B cell (primary cell): ENCODE results near the gene KAZN. TPM values are rescaled to one million over a fixed set of nuclear protein-coding genes. Genes with fewer than 3 reads are reported as not detected.

Experiments used
- ATAC-seq: fragments of 200-7000 bp; cut with Tn5 transposase; one replicate; pipeline ENCODE4 v1.10.0; 2021; ENCODE audit warnings: low read depth, mild to moderate bottlenecking, moderate number of reproducible peaks, moderate library complexity
- CTCF ChIA-PET: fragments of 350-600 bp; sonication (Branson Sonifier 250); formaldehyde crosslinking; loops from one replicate; lab custom pipeline; 2021; ENCODE audit warnings: antibody characterized with exemption, inconsistent platforms; lab: Charles Lee
- POLR2A ChIA-PET: fragments of 350-600 bp; sonication (Branson Sonifier 250); formaldehyde crosslinking; loops from one replicate; lab custom pipeline; 2021; ENCODE audit warnings: antibody characterized with exemption; lab: Charles Lee
- DNase-seq: peaks from one replicate; pipeline ENCODE4 v3.0.0; 2013
- H2AFZ ChIP-seq: 2 replicates; pipeline ENCODE4 v1.6.1; 2012; ENCODE audit warnings: mild to moderate bottlenecking, low read depth, low read length; ENCODE audit not compliant: insufficient read depth, poor library complexity, severe bottlenecking
- H3K27ac ChIP-seq, 2 donors: 1 replicate in 1 of 2; 2 replicates in 1 of 2; pipeline ENCODE4 v1.5.1; 2012 to 2013; ENCODE audit warnings: low read length in 2 of 2, mild to moderate bottlenecking in 2 of 2, moderate library complexity in 1 of 2
- H3K27me3 ChIP-seq, 4 experiments: fragments of 200-600 bp in 1 of 4; sonication (generic) in 1 of 4; replicated peaks in 1 of 4; 1 replicate in 2 of 4; 2 replicates in 2 of 4; pipeline versions ENCODE4 v1.6.1 to v1.7.0; 2013 to 2016; ENCODE audit warnings: low read length in 3 of 4, mild to moderate bottlenecking in 2 of 4, mixed read lengths in 1 of 4, moderate library complexity in 1 of 4; ENCODE audit not compliant: insufficient read depth in 4 of 4, control insufficient read depth in 3 of 4; ENCODE audit errors: control extremely low read depth in 1 of 4
- H3K36me3 ChIP-seq, 2 experiments: replicated peaks in 1 of 2; 1 replicate in 1 of 2; 2 replicates in 1 of 2; pipeline versions ENCODE4 v1.6.1 to v1.7.1; 2013; ENCODE audit warnings: low read length in 1 of 2; ENCODE audit not compliant: insufficient read depth in 2 of 2, control insufficient read depth in 1 of 2; ENCODE audit errors: control extremely low read depth in 1 of 2, extremely low read depth in 1 of 2
- H3K4me1 ChIP-seq, 2 donors: fragments of 200-600 bp in 1 of 2; sonication (generic) in 1 of 2; 1 replicate in 1 of 2; 2 replicates in 1 of 2; pipeline versions ENCODE4 v1.5.1 to v1.6.1; 2013 to 2017; ENCODE audit warnings: low read length in 2 of 2; ENCODE audit not compliant: control insufficient read depth in 2 of 2, insufficient read depth in 2 of 2
- H3K4me2 ChIP-seq: replicated peaks from 2 replicates; pipeline ENCODE3; 2012; ENCODE audit warnings: mild to moderate bottlenecking, low read depth, low read length; ENCODE audit not compliant: poor library complexity, severe bottlenecking
- H3K4me3 ChIP-seq, 5 experiments: fragments of 200-600 bp in 1 of 5; sonication (generic) in 1 of 5; 1 replicate in 3 of 5; 2 replicates in 2 of 5; pipeline versions ENCODE4 v1.5.1 to v1.7.0; 2011 to 2016; ENCODE audit warnings: low read length in 4 of 5, mild to moderate bottlenecking in 4 of 5, low read depth in 2 of 5, control low read depth in 1 of 5, moderate library complexity in 1 of 5; ENCODE audit not compliant: insufficient read depth in 1 of 5; ENCODE audit errors: control extremely low read depth in 1 of 5, extremely low read depth in 1 of 5
- H3K79me2 ChIP-seq: fragments of 200-600 bp; sonication (generic); one replicate; pipeline ENCODE4 v1.6.0; 2016; ENCODE audit warnings: low read length; ENCODE audit not compliant: control insufficient read depth, insufficient read depth
- H3K9ac ChIP-seq: fragments of 200-600 bp; sonication (generic); 2 replicates; pipeline ENCODE4 v1.6.1; 2017; ENCODE audit warnings: mild to moderate bottlenecking, low read length, moderate library complexity
- H3K9me3 ChIP-seq, 3 donors: one replicate each; pipeline versions ENCODE4 v1.6.1 to v1.7.1; 2013; ENCODE audit warnings: low read length in 2 of 3; ENCODE audit not compliant: control insufficient read depth in 2 of 3, insufficient read depth in 1 of 3; ENCODE audit errors: control extremely low read depth in 1 of 3
- H4K20me1 ChIP-seq: 2 replicates; pipeline ENCODE4 v1.6.0; 2012; ENCODE audit warnings: mild to moderate bottlenecking, low read length; ENCODE audit not compliant: insufficient read depth, control insufficient read depth, poor library complexity, severe bottlenecking
- H3K27ac Mint-ChIP-seq: one replicate; pipeline ENCODE4 v1.8.0; 2021; ENCODE audit warnings: mixed read lengths
- H3K27me3 Mint-ChIP-seq: one replicate; pipeline ENCODE4 v1.8.0; 2021; ENCODE audit warnings: mixed read lengths
- H3K4me1 Mint-ChIP-seq: one replicate; pipeline ENCODE4 v1.8.0; 2021; ENCODE audit warnings: mixed read lengths
- H3K4me3 Mint-ChIP-seq: one replicate; pipeline ENCODE4 v1.8.0; 2021; ENCODE audit warnings: mixed read lengths
- H3K9me3 Mint-ChIP-seq: one replicate; pipeline ENCODE4 v1.8.0; 2022; ENCODE audit warnings: mixed read lengths; ENCODE audit not compliant: insufficient read depth
- EZH2 ChIP-seq: IDR thresholded peaks from 2 replicates; pipeline ENCODE4 v1.6.1; 2012; ENCODE audit warnings: borderline replicate concordance, low read depth, mild to moderate bottlenecking, moderate library complexity, low read length; ENCODE audit not compliant: insufficient read depth, poor library complexity, severe bottlenecking
- WGBS: methylation state at CpG from one replicate; pipeline ENCODE4 v1.1.5; 2013; ENCODE audit warnings: missing lambda C conversion rate; ENCODE audit not compliant: insufficient coverage; 5-methylcytosine and 5-hydroxymethylcytosine counted together
- intact Hi-C: fragments of 100-400 bp; cut with micrococcal nuclease; formaldehyde crosslinking; loops from one replicate; pipeline ENCODE4 v1.10.0; 2022
- polyA plus RNA-seq: library from polyadenylated mRNA; depleted of rRNA; stranded (reverse); fragments of >200 nt; gene quantifications from 2 replicates; pipeline ENCODE4 v1.2.3, GENCODE V29; 2012
- total RNA-seq, 2 donors: library from RNA; stranded (reverse); fragments of 120-200 nt in 1 of 2; gene quantifications; 1 replicate in 1 of 2; 2 replicates in 1 of 2; pipeline versions ENCODE4 v1.2.3 to v1.2.4, GENCODE V29; 2013 to 2022
- TF ChIP-seq, protein P1 (sequence below): fragments of 200-600 bp; IDR thresholded peaks from one replicate; pipeline ENCODE4 v1.8.0; 2022; ENCODE audit warnings: antibody characterized with exemption, mild to moderate bottlenecking

The KAZN gene
- total and polyA plus RNA-seq, 2 donors (not counting 1 experiment from before 2014, with no cell fraction given) = 0.13 to 0.39 TPM

DNA sequence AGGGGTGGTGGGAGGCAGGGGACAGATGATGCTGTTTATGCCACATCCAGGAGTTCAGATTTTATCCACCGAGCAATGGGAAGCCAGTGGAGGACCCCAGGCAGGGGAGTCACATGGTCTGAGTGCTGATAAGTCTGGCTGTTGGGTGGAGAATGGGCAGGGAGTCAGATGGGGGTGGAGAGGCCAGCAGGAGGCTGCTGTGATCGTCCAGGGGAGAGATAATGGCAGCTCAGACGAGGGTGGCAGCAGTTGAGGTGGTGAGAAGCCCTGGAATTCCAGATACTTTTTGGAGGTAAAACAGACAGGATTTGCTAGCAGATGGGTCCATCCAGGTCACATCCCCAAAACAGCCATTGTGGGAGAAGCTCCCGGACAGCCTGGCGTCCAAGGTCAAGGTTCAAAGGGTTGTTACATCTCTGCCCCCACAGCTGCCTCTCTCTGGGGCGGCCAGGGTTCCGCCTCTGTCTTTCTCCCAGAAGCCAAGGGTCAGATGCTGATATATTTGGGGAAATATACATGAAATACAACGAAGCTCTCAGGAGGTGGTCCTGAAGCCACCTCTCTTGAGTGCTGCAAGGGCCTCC, 303.0 kb downstream of the KAZN start:
- H3K9me3 Mint-ChIP-seq = no peaks in the 10 kb centered on the region
- no peak overlapping the region for H3K9ac ChIP-seq
- no peaks in the 10 kb centered on the region for H3K27me3 ChIP-seq
- no peaks in the 10 kb centered on the region for H4K20me1 ChIP-seq
- H3K27me3 Mint-ChIP-seq = peaks cover 18% of the 10 kb centered on the region
- ChIA-PET POLR2A (no interaction called here), CTCF (interaction anchor here (0.7 kb wide), 1 partner anchor 15 kb away, joined by 3 read pairs; no protein-coding TSS in a partner anchor)
- no peak for TF ChIP-seq EZH2
- TF ChIP-seq, protein P1, sequence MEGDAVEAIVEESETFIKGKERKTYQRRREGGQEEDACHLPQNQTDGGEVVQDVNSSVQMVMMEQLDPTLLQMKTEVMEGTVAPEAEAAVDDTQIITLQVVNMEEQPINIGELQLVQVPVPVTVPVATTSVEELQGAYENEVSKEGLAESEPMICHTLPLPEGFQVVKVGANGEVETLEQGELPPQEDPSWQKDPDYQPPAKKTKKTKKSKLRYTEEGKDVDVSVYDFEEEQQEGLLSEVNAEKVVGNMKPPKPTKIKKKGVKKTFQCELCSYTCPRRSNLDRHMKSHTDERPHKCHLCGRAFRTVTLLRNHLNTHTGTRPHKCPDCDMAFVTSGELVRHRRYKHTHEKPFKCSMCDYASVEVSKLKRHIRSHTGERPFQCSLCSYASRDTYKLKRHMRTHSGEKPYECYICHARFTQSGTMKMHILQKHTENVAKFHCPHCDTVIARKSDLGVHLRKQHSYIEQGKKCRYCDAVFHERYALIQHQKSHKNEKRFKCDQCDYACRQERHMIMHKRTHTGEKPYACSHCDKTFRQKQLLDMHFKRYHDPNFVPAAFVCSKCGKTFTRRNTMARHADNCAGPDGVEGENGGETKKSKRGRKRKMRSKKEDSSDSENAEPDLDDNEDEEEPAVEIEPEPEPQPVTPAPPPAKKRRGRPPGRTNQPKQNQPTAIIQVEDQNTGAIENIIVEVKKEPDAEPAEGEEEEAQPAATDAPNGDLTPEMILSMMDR = no peak
- no peak overlapping the region for H3K27ac Mint-ChIP-seq
- no peak overlapping the region for H3K4me3 ChIP-seq
- H3K4me2 ChIP-seq = no peak overlapping the region
- no peak overlapping the region for H3K27ac ChIP-seq
- no peaks in the 10 kb centered on the region for H3K9me3 ChIP-seq
- DNase-seq (no peak), ATAC-seq (no peak)
- intact Hi-C loops = no loop called here
- H3K79me2 ChIP-seq = no peaks in the 10 kb centered on the region
- WGBS = 83% methylated on average over 3 of the region's 8 CpGs
- H3K4me3 Mint-ChIP-seq = no peak overlapping the region
- H3K36me3 ChIP-seq = no peaks in the 10 kb centered on the region
- H2AFZ ChIP-seq = no peak overlapping the region
- no peaks in the 10 kb centered on the region for H3K4me1 Mint-ChIP-seq
- no peaks in the 10 kb centered on the region for H3K4me1 ChIP-seq

DNA sequence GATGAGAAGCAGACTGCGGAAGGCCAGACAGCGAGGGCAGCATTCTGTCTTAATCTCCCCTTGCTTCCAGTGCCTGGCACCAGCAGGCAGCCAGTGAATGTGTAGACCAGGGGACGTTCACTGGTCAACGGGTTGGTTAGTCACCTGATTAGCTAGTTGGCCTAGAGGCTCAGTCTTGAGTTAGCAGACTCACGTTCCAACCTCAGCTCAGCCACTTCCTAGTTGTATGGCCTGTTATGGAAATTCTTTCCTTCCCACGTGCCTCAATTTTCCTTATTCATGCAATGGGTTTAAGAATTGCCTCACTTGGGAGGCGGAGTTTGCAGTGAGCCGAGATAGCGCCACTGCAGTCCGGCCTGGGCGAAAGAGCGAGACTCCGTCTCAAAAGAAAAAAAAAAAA, 305.4 kb downstream of the KAZN start:
- no peak for ATAC-seq
- H3K9ac ChIP-seq = no peak overlapping the region
- ChIA-PET CTCF (no interaction called here), POLR2A (no interaction called here)
- intact Hi-C loops = no loop called here
- no peaks in the 10 kb centered on the region for H4K20me1 ChIP-seq
- no peaks in the 10 kb centered on the region for H3K4me1 ChIP-seq
- Mint-ChIP-seq H3K27me3 (peaks cover 5% of the 10 kb centered on the region), H3K27ac (no peak overlapping the region), H3K9me3 (no peaks in the 10 kb centered on the region), H3K4me3 (no peak overlapping the region), H3K4me1 (no peaks in the 10 kb centered on the region)
- H3K9me3 ChIP-seq = no peaks in the 10 kb centered on the region
- H3K27ac ChIP-seq = no peak overlapping the region
- 100% methylated on average over 5 of the region's 13 CpGs for WGBS
- no peak overlapping the region for H3K4me2 ChIP-seq
- TF ChIP-seq, protein P1 = no peak
- TF ChIP-seq EZH2 = no peak
- H3K79me2 ChIP-seq = no peaks in the 10 kb centered on the region
- no peaks in the 10 kb centered on the region for H3K27me3 ChIP-seq
- H2AFZ ChIP-seq = no peak overlapping the region
- no peak for DNase-seq
- no peaks in the 10 kb centered on the region for H3K36me3 ChIP-seq
- H3K4me3 ChIP-seq = no peak overlapping the region
